ENCODE data around the gene OR13F1. TPM values are rescaled to one million over a fixed set of nuclear protein-coding genes. Genes with fewer than 3 reads are reported as not detected.

Gene OR13F1
- total RNA-seq, 1 donor: not detected

GRCh38 chr9:104539275-104539674, 35.2 kb downstream of the OR13F1 start:
- no peak overlapping the region for H3K4me3 ChIP-seq (ENCODE audit: low read depth, low read length)
- no peak for TF ChIP-seq CTCF (IDR thresholded peaks at IDR 0.05; ENCODE audit: insufficient read depth, low read depth, low read length)
- DNase-seq (ENCODE audit: low read depth): no peak

GRCh38 chr9:104544644-104545043, 40.6 kb downstream of the OR13F1 start:
- no peak overlapping the region for H3K4me3 ChIP-seq (ENCODE audit: low read depth, low read length)
- TF ChIP-seq CTCF (IDR thresholded peaks at IDR 0.05; ENCODE audit: insufficient read depth, low read depth, low read length): no peak
- no peak for DNase-seq (ENCODE audit: low read depth)

- TF ChIP-seq CTCF (IDR thresholded peaks at IDR 0.05; ENCODE audit: insufficient read depth, low read depth, low read length): no peak
- no peak overlapping the region for H3K4me3 ChIP-seq (ENCODE audit: low read depth, low read length)
- DNase-seq (ENCODE audit: low read depth): no peak
Observed at GRCh38 chr9:104553261-104553660, 49.2 kb downstream of the OR13F1 start.

Other genes with a start within 250 kb of the OR13F1 start
- not detected in 2 replicates for gene OR13C4, start 22.9 kb downstream of the OR13F1 start, total RNA-seq
- not detected in 2 replicates for gene OR13C3, start 32.6 kb downstream of the OR13F1 start, total RNA-seq
- gene OR13C8, start 64.9 kb downstream of the OR13F1 start, total RNA-seq: not detected in 2 replicates
- not detected in 2 replicates for gene OR13C5, start 95.2 kb downstream of the OR13F1 start, total RNA-seq
- not detected in 2 replicates for gene OR13C2, start 101.4 kb downstream of the OR13F1 start, total RNA-seq
- not detected in 2 replicates for gene OR13C9, start 113.9 kb downstream of the OR13F1 start, total RNA-seq
- gene OR13D1, start 190.3 kb downstream of the OR13F1 start, total RNA-seq: not detected in 2 replicates
- 40.6 and 51.4 TPM in 2 replicates for gene NIPSNAP3A, start 243.4 kb downstream of the OR13F1 start, total RNA-seq

Measured in fibroblast of villous mesenchyme (primary cell).